GM20000 (cell line): ENCODE data around the gene CMIP.

Experiments used
- DNase-seq: peaks from one replicate; pipeline ENCODE4 v3.0.0; 2012; ENCODE audit warnings: low spot score
- TF ChIP-seq, protein P1 (sequence below): IDR thresholded peaks from 2 replicates; pipeline ENCODE4 v1.5.1; 2012; ENCODE audit warnings: mild to moderate bottlenecking, control low read depth; ENCODE audit errors: extremely low read depth, missing control alignments

CMIP gene

DNA sequence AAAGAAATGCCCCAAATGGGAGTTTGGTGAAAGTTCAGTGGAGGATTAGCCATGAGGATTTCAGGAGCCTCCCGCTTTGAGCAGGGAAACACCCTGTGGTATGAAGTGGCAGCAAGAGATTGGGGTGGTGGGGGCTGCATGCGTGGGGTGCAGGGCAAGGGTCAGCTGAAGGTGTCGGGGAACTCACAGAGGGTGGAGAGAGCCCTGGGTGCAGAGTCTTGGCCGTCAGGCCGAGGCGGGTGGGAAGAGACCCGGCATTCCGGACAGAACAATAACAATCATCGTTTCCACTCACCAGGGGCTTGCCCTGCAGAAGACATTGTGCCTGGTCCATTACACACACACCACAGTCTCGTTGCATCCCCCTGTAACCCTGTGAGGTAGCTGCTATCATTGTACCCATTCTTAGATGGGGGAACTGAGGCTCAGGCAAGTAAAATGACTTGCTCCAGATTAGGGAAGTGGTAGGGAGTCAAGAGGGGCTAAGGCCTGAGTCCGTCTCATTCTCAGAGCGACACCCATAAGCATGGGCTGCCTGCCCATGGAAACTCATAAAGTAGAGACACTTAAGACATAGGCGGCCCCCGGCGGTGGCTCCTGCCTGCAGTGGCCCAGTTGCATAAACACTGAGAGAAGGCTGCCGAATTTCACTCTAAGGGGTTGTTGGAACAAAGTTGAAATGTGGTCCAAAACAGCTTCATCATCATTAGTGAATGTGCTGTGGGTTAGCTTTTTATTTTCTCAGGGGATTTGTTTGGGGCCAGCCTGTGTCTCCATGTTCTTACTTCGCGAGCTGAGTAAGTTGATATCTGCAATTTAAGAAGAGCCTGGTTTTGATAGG, 93.3 kb downstream of the CMIP start:
- DNase-seq = no peak
- TF ChIP-seq, protein P1, sequence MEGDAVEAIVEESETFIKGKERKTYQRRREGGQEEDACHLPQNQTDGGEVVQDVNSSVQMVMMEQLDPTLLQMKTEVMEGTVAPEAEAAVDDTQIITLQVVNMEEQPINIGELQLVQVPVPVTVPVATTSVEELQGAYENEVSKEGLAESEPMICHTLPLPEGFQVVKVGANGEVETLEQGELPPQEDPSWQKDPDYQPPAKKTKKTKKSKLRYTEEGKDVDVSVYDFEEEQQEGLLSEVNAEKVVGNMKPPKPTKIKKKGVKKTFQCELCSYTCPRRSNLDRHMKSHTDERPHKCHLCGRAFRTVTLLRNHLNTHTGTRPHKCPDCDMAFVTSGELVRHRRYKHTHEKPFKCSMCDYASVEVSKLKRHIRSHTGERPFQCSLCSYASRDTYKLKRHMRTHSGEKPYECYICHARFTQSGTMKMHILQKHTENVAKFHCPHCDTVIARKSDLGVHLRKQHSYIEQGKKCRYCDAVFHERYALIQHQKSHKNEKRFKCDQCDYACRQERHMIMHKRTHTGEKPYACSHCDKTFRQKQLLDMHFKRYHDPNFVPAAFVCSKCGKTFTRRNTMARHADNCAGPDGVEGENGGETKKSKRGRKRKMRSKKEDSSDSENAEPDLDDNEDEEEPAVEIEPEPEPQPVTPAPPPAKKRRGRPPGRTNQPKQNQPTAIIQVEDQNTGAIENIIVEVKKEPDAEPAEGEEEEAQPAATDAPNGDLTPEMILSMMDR = no peak

DNA sequence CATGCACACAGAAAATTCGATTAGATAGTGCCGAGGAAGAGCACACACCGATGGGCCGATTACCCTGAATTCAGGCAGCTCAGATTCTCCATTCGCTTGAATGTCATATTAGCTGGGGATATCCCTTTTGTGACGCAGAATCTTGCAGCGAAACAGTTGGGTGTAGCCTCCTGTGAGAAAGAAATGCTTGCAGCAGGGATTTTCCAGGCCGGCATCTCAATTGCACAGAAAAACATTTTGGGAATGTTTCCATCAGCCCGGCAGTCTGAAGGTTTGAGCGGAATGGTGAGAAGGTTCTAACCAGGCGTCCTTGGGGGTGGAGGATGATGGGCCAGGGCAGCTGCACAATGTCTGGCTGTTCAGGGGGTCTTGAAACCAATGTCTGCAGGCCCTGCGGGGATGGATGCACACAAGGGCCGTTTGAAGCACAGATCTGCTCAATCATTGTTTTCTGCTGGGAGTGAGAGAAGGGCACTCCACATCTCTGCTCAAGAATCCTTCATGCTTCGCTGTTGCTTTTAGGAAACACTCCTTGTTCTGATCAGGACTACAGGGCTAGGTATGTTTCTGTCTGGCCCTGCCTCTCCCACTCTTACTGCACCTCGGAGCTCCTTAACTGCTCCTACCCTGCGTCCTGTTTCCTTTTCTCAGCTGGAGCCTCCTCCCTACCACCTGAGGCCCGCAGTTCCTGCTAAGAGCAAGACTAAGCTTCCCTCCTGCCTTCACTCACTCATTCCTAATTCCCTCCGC, 94.6 kb downstream of the CMIP start:
- TF ChIP-seq, protein P1 = no peak

DNA sequence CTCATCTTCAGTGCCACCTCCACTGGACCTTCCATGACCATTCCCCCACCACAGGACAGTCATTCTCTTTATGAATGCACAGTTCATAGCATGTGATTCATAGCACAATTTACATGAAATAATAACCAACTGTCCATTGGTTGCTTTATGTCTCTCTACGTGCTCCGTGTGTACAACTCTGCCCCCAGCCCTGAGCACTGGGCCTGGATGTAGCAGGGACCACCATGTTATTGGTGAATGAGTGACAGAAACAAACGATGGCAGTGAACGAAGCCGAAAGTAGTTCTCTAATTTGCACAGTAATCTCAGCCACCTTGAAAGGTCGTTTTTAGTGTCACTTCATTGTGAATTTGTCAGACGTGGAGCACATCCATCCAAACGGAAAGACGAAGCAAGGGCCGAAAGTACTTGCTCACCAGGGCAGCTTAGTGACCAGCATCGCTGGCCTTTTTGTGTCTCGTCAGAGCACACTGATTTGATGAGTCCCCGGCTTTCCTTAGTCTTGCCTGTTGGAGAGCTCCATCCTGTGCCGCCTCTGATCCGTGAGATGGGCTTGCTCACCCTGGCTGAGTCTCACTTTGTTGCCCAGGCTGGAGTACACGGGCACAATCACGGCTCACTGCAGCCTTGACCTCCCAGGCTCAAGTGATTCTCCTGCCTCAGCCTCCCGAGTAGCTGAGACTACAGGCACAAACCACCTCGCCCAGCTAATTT, 95.3 kb downstream of the CMIP start:
- TF ChIP-seq, protein P1 = no peak
- no peak for DNase-seq

More for the DNA sequence above, 94.6 kb downstream of the CMIP start:
- no peak for DNase-seq

DNA sequence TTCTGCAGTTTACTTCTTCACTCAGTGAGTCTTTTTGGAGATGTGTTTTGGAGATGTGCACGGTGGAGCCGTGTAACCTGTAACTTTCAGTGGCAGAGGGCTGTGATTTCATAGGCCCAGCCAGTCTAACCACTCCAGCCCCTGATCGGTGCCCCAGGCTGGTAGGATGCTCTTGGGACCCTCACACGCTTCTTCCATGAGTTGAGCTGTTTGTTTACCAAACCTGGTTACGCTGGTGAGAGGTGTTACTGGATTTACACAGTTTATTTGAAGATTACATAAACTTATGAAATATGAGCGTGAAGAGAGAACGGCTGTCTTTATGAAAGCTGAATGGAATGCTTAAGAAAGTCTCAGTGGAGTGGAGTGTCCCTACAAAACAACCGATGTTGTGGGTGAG, 96.7 kb downstream of the CMIP start:
- TF ChIP-seq, protein P1 = no peak
- DNase-seq = no peak

DNA sequence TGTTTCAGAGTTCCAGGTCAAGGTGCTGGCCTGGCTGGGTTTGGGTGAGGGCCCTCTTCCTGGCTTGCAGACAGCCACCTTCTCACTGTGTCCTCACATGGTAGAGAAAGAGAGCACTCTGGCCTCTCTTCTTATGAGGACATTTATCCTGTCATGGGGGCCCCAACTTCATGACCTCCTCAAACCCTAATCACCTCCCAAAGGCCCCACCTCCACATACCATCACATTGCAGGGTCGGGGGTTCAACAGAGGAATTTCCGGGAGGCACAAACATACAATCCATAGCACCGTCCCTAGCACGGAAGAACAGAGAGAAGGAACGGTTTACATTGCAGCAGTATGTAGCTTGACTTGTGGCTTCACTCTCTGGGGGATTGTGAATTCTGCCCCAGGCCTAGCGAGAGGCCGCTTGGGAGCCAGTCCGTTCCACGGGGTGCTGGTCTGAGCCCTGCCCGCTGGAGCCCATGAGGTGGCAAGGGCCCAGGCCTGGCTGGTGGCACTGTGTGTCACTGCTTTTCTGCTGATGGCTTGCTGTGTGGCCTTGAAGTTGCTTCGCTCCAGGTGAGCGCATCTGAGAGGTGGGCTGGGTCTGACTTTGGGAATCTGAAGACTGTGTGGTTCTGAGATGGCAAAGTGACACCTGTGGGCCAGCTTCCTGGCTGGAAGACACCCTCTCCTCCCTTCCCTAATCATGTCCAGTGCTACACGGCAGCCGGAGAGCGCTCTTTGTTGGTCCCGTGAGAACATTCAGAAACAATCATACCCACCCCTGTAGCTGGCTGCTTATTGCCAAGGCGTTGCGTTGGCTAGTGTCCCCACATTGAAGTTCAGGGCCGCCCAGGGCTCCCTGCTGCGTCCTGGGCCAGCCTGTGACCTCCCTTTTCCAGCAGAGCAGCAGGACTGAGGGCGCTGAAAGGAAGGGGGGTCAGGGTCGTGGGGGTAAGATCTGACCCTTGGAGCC, 98.3 kb downstream of the CMIP start:
- DNase-seq = no peak
- TF ChIP-seq, protein P1 = no peak

DNA sequence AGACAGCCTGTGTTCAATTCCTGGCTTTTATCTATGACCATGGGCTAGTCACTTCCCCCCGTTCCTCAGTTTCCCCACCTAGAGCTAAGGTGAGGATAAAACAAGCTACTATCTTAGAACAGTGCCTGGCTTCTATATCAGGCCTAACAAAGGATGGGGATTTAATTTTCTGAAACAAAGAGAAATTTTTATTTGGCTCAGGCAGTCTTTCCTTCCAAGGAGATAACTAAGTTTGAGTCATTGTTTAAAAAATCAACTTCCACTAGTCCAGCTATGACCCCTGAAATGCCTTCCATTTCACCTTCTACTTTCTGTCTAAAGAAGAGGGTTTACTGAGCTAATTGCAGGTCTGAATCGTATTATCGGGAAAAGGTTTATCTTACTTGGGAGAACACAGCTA, 99.0 kb downstream of the CMIP start:
- TF ChIP-seq, protein P1 = no peak
- no peak for DNase-seq
